VCaP (cell line): Measurements from ENCODE around the gene BCKDHB.

Experiments used
- H3K27ac ChIP-seq: fragments of 450-650 bp; 2 replicates; pipeline ENCODE4 v1.5.1; 2017
- TF ChIP-seq, protein P1 (sequence below): fragments of 450-650 bp; conservative IDR thresholded peaks from 2 replicates; pipeline ENCODE4 v1.5.1; 2017; ENCODE audit warnings: mild to moderate bottlenecking, moderate library complexity

BCKDHB gene

DNA sequence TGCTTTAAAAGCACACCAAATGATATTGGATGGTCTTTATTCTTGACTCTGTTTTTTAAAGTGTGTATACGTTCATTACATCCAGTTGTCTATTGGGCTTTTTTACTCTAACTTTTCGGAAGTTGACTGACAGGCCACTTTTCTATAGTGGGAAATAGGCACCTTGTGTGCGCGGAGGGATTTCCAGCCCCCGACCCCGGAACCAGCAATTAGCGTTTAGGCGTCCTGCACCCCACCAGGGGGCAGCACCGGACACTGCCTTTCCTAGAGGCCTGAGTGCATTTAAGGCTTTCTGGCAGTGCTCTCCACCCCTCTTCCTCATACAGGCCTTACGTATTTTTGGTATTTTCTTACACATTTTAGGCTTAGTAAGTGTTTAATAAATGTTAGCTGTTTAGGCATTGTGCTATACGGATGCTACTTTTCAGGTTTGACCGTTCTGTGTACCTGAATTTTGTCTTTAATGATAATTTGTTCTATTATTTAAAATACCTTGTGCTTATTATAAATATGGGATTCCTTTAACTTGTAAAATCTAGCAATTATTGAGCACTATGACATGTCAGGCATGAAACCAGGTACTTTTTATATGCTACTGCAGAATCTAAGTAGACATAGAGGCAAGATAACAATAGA, 231.8 kb downstream of the BCKDHB start:
- H3K27ac ChIP-seq: no peak overlapping the region
- TF ChIP-seq, protein P1, sequence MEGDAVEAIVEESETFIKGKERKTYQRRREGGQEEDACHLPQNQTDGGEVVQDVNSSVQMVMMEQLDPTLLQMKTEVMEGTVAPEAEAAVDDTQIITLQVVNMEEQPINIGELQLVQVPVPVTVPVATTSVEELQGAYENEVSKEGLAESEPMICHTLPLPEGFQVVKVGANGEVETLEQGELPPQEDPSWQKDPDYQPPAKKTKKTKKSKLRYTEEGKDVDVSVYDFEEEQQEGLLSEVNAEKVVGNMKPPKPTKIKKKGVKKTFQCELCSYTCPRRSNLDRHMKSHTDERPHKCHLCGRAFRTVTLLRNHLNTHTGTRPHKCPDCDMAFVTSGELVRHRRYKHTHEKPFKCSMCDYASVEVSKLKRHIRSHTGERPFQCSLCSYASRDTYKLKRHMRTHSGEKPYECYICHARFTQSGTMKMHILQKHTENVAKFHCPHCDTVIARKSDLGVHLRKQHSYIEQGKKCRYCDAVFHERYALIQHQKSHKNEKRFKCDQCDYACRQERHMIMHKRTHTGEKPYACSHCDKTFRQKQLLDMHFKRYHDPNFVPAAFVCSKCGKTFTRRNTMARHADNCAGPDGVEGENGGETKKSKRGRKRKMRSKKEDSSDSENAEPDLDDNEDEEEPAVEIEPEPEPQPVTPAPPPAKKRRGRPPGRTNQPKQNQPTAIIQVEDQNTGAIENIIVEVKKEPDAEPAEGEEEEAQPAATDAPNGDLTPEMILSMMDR: peak; percentile 87

DNA sequence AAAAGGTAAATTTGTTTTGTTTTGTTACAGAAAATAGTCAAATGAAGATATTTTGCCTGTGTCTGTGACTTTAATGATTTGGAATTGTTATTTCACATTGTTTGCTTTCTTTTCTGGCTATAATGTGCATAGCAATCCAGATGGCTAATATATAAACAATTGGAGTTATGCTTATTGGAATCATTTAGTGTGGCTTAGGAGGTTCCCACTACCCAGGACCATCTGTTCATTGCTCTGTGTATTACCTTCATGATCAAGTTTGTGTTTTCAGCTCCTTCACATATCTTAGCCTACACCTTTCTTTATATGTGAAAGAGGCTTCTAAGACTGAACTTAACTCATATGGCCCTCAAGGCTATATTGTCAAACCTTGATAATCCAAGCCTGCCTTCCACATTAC, 232.9 kb downstream of the BCKDHB start:
- TF ChIP-seq, protein P1: no peak
- no peak overlapping the region for H3K27ac ChIP-seq

DNA sequence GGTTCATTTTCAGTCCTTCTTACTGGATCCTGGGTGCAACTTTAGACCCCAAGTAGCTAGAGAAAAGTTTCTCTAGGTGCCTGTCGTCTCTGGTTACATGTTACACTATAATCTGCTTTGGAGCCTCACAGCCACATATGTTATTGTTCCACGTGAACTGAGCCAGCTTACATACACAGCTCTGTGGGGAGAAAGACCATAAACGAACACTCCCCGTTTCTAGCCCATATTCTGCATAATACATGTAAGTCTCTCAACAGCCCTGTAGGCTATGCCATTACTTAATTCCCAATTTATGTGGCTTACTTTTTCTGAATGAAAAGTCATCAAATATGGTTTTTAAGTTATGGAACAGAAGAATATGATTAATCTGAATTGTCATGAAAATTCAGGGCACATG, 233.8 kb downstream of the BCKDHB start:
- H3K27ac ChIP-seq: no peak overlapping the region
- TF ChIP-seq, protein P1: no peak

DNA sequence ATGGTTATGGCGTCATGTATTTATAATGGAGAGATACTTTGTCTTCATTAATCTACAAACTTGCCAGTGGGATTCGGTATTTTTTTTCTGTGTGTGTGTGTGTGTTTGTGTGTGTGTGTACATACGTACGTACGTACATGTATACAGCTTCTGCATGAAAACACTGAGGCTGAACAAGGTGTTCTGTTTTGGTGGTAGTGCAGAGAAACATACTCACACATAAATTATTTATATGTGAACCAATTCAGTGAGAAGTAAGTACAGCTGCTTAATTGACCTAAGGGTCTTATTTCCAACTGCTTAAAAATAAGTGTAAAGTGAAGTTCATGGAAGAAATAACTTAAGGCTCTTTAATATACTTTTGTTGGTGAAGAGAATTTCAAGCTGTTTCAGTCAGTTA, 234.2 kb downstream of the BCKDHB start:
- TF ChIP-seq, protein P1: no peak
- no peak overlapping the region for H3K27ac ChIP-seq

DNA sequence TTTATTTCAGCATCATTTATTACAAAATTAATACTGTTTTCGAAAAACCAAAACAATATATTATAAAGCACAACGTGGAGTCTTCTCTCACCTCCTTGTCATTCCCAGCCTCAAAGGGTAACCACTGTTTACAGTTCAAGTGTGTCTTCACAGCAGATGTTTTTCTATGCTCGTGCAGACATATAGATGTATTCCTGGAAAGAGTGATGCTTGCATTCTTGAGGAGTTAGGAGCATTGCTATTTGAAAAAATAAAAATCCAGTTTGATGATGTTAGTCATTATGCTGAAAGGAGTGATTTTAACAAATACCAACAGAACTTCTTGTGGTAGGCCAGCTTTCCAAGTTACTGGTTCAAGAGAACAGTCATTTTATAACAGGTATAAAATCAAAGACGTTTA, 234.9 kb downstream of the BCKDHB start:
- no peak overlapping the region for H3K27ac ChIP-seq
- TF ChIP-seq, protein P1: no peak

DNA sequence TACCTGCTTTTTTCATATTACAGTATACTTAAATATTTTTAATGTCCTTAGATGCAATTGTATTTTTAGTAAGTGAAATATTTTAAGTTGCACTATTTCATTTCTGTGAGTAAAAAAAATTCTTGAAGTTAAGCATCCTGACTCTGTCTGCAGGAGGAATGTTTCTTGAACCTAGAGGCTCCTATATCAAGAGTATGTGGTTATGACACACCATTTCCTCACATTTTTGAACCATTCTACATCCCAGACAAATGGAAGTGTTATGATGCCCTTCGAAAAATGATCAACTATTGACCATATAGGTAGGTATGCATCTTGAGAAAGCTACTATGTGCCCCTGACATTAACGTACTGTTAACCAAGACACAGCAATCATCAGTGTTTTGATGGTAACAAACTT, 237.0 kb downstream of the BCKDHB start:
- no peak overlapping the region for H3K27ac ChIP-seq
- TF ChIP-seq, protein P1: no peak

DNA sequence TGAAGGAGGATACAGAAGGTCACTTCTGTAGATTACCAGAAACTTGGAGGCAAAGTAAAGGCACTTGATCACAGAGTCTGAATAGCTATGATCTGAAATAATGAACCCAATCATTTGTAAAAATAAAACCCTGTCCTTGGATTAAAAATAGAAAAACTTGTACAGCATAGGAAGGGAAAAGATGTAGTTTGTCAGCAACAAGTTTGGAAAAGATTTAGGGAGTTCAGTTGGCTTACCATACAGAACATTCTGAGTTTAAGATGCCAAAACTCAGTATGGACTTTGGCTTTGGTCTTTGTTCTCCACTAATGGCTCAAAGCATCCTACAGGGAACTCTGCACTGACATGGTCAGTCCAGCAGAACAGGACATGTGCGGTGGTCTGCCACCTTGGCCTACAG, 240.6 kb downstream of the BCKDHB start:
- TF ChIP-seq, protein P1: no peak
- H3K27ac ChIP-seq: no peak overlapping the region
